Measurements from ENCODE around the gene TLE2. TPM values are rescaled to one million over a fixed set of nuclear protein-coding genes. Genes with fewer than 3 reads are reported as not detected.
A peak's percentile ranks its signal among the peaks of the same experiment; 100 is the strongest.

TLE2 gene
- total RNA-seq, 2 donors from 2014 or later = 1.3 to 3.2 TPM

DNA sequence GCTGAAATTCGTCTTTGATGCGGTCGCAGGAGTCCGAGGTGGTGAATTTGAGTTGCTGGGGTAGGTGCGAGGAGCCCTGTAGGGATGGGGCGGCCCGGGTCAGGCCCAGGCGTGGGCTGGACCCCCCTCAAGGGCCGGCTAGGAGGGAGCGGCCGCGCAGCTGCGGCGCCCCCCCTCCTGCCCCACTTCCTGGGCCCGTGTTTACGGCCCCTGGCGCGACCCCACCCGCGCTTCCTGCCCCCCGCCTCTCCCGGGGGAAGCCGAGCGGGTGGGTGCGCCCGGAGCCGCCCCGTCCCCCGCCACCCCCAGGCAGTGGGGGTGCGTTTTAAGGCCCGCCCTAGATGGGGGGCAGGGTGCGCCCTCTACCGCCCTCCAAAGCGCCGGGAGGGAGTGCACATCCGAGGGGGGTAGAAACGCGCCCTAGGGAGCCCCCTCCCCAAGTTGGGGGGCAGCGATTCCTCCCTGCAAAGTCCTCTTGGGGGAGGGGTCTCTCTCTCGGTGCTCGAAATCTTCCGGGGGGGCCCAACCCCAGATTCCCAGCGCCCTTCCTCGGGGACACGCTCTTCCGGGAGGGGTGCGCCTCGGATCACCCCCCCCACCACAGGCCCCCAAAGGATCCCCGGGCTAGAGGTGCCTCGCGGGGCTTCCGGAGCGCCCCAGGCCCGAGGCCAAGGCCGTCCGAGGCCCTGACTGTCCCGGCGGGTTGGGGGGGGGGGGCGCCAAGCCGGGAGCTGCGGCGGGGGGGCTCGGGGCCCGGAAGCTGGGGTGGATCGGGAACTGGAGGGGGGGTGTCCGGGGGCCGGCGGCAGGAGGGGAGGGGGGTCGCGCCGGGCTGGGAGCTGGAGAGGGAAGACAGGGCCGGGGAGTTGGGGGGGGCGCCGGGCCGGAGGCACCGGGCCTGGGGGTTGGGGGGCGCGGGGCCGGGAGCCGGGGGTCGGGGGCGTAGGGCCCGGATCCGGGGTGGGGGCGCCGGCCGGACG is 32.4 kb upstream of the TLE2 start:
- H3K27ac Mint-ChIP-seq = peak overlapping the region; percentile 80 to 85
- H3K27me3 Mint-ChIP-seq = no peaks in the 10 kb centered on the region
- no peaks in the 10 kb centered on the region for H3K36me3 Mint-ChIP-seq
- peak overlapping the region; percentile 79 for H3K4me3 Mint-ChIP-seq
- DNase-seq (ENCODE audit: low spot score) = peak; percentile 70
- H3K9me3 Mint-ChIP-seq = no peaks in the 10 kb centered on the region
- H3K4me1 Mint-ChIP-seq (ENCODE audit: low read depth in 2 of 2) = peaks cover 6 to 30% of the 10 kb centered on the region in 2 donors
- ATAC-seq = peak; percentile 70 to 73

DNA sequence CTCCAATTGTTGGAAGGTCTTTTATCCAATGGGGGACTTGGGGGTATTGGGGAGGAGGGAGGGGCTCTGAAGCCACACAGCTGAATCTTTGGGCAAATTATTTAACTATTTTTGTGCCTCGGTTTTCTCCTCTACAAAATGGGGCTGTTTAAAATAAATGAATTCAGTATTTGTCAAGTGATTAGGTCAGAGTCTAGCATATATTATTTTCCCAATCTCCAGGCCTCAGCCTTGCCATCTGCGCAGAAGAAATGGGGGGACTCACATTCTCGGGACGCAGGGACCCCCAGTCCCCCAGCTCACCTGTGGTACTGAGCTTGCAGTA is 31.7 kb upstream of the TLE2 start:
- Mint-ChIP-seq H3K36me3 (no peaks in the 10 kb centered on the region), H3K27me3 (no peaks in the 10 kb centered on the region), H3K27ac (peak overlapping the region; percentile 80 to 85), H3K9me3 (no peaks in the 10 kb centered on the region), H3K4me3 (peak overlapping the region; percentile 79), H3K4me1 (ENCODE audit: low read depth in 2 of 2) (peaks cover 6 to 30% of the 10 kb centered on the region in 2 donors)
- no peak for DNase-seq (ENCODE audit: low spot score)
- no peak for ATAC-seq

GRCh38 chr19:3059653-3060052 is 30.6 kb upstream of the TLE2 start:
- ATAC-seq (no peak), DNase-seq (ENCODE audit: low spot score) (no peak)
- Mint-ChIP-seq H3K4me1 (ENCODE audit: low read depth in 2 of 2) (peaks cover 11 to 35% of the 10 kb centered on the region in 2 donors), H3K36me3 (no peaks in the 10 kb centered on the region), H3K4me3 (peak overlapping the region; percentile 45), H3K27ac (peak overlapping the region; percentile 80 to 85), H3K27me3 (no peaks in the 10 kb centered on the region), H3K9me3 (no peaks in the 10 kb centered on the region)

DNA sequence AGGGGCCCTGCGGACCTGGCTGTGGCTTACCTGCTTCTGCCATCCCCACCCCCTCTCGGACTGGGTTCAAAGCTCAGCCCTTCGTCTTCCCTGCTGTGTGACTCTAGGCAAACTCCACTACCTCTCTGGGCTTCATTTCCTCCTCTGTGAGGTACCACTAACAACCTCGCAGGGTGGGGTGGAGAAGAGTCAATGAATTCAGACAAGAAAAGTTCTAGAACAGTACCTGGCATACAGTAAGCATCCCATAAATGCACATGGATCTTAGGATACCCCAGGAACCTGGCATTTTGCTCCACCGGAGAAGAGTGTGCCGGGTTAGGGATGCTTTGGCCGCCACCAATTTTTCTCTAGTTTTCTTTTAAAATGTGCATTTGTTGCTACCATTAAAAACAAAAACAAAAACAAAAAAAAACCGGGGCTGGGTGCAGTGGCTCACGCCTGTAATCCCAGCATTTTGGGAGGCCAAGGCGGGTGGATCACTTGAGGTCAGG is 29.8 kb upstream of the TLE2 start:
- no peak for DNase-seq (ENCODE audit: low spot score)
- Mint-ChIP-seq H3K27me3 (no peaks in the 10 kb centered on the region), H3K27ac (peak overlapping the region in 1 of 2 donors; percentile 35), H3K36me3 (no peaks in the 10 kb centered on the region), H3K4me3 (no peak overlapping the region), H3K9me3 (no peaks in the 10 kb centered on the region), H3K4me1 (ENCODE audit: low read depth in 2 of 2) (peaks cover 12 to 35% of the 10 kb centered on the region in 2 donors)
- no peak for ATAC-seq

DNA sequence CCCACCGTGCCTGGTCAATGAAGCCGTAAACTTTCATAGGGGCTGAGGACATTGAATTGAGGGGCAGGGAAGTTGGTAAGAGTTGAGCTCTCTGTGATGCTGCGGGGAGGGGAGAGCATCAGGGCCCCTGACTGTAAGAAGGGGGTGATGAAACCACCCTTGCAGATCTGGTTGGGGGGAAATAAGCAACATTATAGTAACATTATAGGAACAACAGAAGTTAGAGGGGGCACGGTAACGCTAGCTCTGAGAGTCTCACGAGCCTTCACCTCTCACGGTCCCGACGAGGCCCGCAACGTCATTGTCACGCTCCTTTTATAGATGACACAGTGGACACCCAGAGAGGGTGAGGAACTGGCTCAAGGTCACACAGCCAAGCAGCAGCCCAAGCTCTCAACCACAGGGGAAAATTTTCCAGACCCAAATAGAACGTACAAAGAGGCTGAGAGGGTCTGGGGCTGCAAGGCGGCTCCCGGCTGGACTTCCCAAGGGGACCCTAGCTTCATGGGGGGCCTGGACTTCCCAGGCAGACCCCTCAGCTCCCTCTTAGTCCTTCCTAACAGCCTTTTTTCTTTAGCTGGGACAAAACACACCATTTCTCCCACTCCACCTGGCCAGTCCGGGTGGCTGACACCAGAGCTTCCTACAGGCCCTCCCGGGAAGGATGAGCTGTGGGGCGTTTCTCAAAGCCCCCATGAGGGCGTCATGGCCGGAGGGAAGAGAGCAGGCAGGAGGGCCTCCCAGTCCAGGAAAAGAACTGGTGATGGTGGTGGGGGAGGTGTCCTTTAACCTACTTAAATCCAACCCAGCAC is 29.1 kb upstream of the TLE2 start:
- Mint-ChIP-seq H3K36me3 (no peaks in the 10 kb centered on the region), H3K4me3 (no peak overlapping the region)

DNA sequence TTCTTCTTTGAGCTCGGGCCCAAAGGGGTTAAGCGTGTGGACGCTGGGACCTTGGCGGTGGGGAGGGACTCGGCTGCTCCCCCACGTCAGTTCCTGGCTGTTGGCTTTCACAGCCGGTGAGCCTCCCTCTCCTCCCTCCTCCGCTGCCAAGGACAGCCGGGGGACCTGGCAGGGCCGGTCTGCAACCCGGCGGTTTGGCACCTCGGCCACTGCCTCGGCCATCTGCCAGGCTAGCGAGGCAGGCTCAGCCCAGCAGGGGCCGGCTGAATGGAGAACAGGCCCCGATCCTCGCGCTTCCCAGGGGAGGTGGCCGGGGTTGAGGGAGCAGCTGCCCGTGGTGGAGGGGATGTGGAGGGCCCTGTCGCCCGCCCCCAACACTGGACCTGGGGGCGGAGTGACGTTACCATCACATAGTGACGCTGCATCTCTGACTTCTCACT is 28.2 kb upstream of the TLE2 start:
- H3K9me3 Mint-ChIP-seq = no peaks in the 10 kb centered on the region
- H3K27me3 Mint-ChIP-seq = no peaks in the 10 kb centered on the region
- DNase-seq (ENCODE audit: low spot score) = peak; percentile 5
- no peaks in the 10 kb centered on the region for H3K36me3 Mint-ChIP-seq
- H3K27ac Mint-ChIP-seq = no peak overlapping the region
- peaks cover 12 to 26% of the 10 kb centered on the region in 2 donors for H3K4me1 Mint-ChIP-seq (ENCODE audit: low read depth in 2 of 2)
- H3K4me3 Mint-ChIP-seq = no peak overlapping the region
- ATAC-seq = no peak

More for the DNA sequence above, 29.1 kb upstream of the TLE2 start:
- Mint-ChIP-seq H3K27ac (peak overlapping the region in 1 of 2 donors; percentile 35), H3K9me3 (no peaks in the 10 kb centered on the region), H3K4me1 (ENCODE audit: low read depth in 2 of 2) (peaks cover 12 to 30% of the 10 kb centered on the region in 2 donors), H3K27me3 (no peaks in the 10 kb centered on the region)
- no peak for DNase-seq (ENCODE audit: low spot score)
- no peak for ATAC-seq

DNA sequence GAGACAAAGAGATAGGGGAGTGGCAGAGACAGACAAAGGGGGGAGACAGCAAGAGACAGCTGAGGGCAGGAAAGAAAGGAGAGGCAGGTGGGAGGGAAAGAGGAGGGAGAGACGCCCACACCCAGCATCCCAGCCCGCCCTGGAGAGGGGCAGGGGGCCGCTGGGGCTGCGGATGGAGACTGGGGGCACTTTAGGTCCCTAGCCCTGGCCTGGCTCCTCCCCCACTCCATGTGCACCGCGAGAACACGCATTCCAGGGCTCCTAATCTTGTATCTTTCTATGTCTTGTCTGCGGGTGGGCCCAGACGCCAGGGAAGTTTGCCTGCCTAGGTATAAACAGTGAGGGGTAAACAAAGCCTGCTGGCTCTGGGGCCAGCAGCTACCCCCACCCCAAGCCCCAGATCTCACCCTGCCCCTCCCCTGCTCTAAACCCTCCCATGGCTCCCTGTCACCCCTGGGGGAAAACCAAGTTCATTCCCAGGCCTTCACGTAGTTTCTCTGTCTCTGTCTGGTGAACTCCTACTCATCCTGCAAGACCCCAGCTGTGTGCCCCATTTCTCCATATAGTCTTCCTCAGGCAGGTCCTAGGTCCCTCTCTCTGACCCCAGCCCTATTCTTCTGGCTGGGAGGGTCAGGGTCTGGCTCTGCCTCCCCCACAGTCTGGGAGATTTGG is 27.5 kb upstream of the TLE2 start:
- H3K36me3 Mint-ChIP-seq = no peaks in the 10 kb centered on the region
- no peak overlapping the region for H3K4me3 Mint-ChIP-seq
- ATAC-seq (no peak), DNase-seq (ENCODE audit: low spot score) (peak; percentile 12)
- H3K27ac Mint-ChIP-seq = no peak overlapping the region
- H3K27me3 Mint-ChIP-seq = no peaks in the 10 kb centered on the region
- H3K9me3 Mint-ChIP-seq = no peaks in the 10 kb centered on the region
- H3K4me1 Mint-ChIP-seq (ENCODE audit: low read depth in 2 of 2) = peaks cover 12 to 26% of the 10 kb centered on the region in 2 donors

DNA sequence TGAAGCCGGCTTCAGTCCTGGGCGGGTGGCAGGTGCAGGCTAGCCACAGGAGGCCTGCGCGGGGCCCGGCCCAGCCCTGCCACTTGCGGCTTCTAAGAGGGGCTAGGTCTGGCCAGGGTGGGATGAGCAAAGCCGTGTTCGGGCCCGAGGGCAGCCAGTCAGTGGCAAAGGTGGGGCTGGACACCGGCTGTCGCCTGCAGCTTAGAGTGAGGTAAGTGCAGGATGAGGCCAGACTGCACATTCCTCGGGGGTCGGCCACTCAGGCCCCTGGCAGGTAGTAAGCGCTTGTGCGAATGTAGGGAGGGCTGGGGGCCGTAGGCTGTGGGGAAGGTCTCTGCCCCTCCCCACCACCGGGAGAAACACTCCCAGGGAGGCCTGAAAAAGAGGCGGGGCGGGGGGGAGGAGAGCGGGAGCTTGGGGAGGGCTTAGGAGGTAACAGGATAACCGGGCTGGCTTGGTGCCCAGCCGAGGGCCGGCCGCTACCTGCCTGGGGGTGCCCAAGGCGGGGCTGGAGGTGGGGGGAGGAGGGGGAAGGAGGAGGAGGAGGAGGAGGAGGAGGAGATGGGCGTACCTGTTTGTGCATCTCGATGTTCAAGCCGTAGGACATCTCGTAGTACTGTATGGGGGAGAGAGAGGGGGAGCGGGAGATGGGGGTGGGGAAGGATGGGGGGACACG is 26.8 kb upstream of the TLE2 start:
- Mint-ChIP-seq H3K9me3 (no peaks in the 10 kb centered on the region), H3K36me3 (no peaks in the 10 kb centered on the region), H3K4me3 (no peak overlapping the region), H3K27ac (no peak overlapping the region), H3K4me1 (ENCODE audit: low read depth in 2 of 2) (peaks cover 11 to 24% of the 10 kb centered on the region in 2 donors), H3K27me3 (no peaks in the 10 kb centered on the region)
- ATAC-seq = peak in 1 of 2 donors; percentile 13
- no peak for DNase-seq (ENCODE audit: low spot score)

DNA sequence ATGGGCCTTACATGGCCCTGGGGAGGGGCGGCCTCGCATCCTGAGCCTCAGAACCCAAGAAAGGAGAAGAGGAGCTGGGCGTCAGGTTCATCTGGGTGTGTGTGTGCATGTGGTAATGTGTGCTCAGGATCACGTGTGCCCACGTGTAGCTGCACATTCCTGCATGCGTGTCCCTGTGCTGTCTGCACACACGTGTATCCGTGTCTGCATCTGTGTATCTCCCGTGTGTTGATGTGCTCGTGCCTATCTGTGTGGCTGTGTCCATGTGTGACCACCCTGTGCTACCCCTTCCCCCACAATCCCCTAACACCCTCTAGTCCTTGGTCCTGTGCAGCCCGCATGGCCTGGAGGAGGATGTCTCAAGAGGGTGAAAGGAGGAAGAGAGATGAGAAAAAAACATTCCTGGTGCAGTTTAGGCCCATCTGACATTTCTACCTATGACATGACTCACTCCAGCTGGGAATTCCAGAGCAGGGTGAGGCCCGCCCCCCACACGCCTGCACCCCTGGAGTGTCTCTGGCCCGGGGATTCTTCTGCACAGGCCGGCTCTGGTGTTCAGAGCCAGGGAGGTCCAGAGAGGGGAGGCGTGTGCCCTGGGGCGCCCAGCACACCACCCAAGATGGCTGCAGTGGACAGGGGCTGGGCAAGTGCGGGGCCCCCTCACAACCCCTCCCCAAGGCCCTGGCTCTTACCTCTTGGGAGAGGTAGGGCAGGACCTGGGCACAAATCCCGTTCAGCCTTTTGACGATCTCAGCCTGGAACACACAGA is 26.1 kb upstream of the TLE2 start:
- Mint-ChIP-seq H3K4me3 (no peak overlapping the region), H3K27ac (peak overlapping the region in 1 of 2 donors; percentile 16), H3K27me3 (no peaks in the 10 kb centered on the region), H3K9me3 (no peaks in the 10 kb centered on the region), H3K36me3 (no peaks in the 10 kb centered on the region), H3K4me1 (ENCODE audit: low read depth in 2 of 2) (peaks cover 6 to 20% of the 10 kb centered on the region in 2 donors)
- peak in 1 of 2 donors; percentile 21 for ATAC-seq
- no peak for DNase-seq (ENCODE audit: low spot score)

GRCh38 chr19:3054265-3054971 is 25.3 kb upstream of the TLE2 start:
- no peaks in the 10 kb centered on the region for H3K9me3 Mint-ChIP-seq
- no peak overlapping the region for H3K4me3 Mint-ChIP-seq
- DNase-seq (ENCODE audit: low spot score) (no peak), ATAC-seq (no peak)
- H3K4me1 Mint-ChIP-seq (ENCODE audit: low read depth in 2 of 2) = peaks cover 6 to 16% of the 10 kb centered on the region in 2 donors
- H3K27ac Mint-ChIP-seq = peak overlapping the region in 1 of 2 donors; percentile 16
- no peaks in the 10 kb centered on the region for H3K27me3 Mint-ChIP-seq
- no peaks in the 10 kb centered on the region for H3K36me3 Mint-ChIP-seq

DNA sequence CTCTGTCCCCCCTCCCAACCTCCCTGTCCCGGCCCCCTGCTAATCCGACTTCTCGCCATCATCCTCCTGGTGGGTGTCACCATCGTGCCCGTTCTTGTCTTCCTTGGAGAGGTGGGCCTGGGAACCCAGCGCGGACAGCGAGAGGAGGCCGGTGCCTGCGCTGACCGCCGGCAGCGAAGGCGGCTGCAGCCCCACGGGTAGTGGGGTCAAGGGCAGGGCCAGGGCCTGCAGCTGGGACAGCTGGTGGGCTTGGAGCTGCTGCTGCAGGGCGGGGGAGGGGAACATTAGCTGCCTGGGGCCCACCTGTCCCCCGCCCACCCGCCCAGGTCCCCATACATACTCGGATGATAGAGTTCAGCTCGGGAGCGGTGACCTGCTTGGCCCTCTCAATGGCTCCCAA is 24.7 kb upstream of the TLE2 start:
- H3K36me3 Mint-ChIP-seq = no peaks in the 10 kb centered on the region
- no peak for ATAC-seq
- no peak overlapping the region for H3K27ac Mint-ChIP-seq
- H3K4me1 Mint-ChIP-seq (ENCODE audit: low read depth in 2 of 2) = peaks cover 6 to 18% of the 10 kb centered on the region in 2 donors
- H3K4me3 Mint-ChIP-seq = no peak overlapping the region
- no peak for DNase-seq (ENCODE audit: low spot score)
- H3K9me3 Mint-ChIP-seq = no peaks in the 10 kb centered on the region
- peaks cover 0 to 3% of the 10 kb centered on the region in 2 donors for H3K27me3 Mint-ChIP-seq

DNA sequence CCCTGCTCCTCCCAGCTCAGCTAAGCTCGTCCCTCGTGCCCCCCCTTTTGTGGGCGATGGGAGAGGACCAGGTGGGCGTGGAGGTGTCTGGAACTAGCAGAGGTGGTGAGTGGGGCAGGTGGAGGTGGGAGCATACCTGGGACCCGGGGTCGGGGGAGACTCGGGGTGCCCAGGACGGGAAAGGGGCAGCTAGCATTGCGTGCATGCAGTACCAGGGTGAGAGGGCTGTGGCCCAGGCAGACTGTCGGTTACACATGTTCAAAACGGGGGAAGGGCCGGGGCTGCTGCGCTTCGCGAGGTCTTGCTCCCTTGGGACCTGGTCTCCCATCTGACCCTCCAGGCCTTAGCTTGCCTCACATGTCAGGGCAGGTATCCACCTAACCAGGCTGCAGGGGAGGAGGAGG is 24.1 kb upstream of the TLE2 start:
- no peaks in the 10 kb centered on the region for H3K9me3 Mint-ChIP-seq
- ATAC-seq = no peak

More for the DNA sequence above, 24.1 kb upstream of the TLE2 start:
- no peaks in the 10 kb centered on the region for H3K36me3 Mint-ChIP-seq
- no peak overlapping the region for H3K4me3 Mint-ChIP-seq
- no peak for DNase-seq (ENCODE audit: low spot score)
- H3K4me1 Mint-ChIP-seq (ENCODE audit: low read depth in 2 of 2) = peaks cover 6 to 13% of the 10 kb centered on the region in 2 donors
- no peak overlapping the region for H3K27ac Mint-ChIP-seq
- peaks cover 0 to 3% of the 10 kb centered on the region in 2 donors for H3K27me3 Mint-ChIP-seq

Data from natural killer cell treated with Interleukin-12 subunit alpha and Interleukin-12 subunit beta and Interleukin-15 and Interleukin-18, amount 100 ng/mL, for 72 hours (primary cell).